Measurements from ENCODE around the gene NRP1. TPM values are rescaled to one million over a fixed set of nuclear protein-coding genes. Genes with fewer than 3 reads are reported as not detected.

Gene NRP1
- polyA plus RNA-seq, 1 of the 3 experiments (the other 2 are of a cell fraction) = 129 TPM

DNA sequence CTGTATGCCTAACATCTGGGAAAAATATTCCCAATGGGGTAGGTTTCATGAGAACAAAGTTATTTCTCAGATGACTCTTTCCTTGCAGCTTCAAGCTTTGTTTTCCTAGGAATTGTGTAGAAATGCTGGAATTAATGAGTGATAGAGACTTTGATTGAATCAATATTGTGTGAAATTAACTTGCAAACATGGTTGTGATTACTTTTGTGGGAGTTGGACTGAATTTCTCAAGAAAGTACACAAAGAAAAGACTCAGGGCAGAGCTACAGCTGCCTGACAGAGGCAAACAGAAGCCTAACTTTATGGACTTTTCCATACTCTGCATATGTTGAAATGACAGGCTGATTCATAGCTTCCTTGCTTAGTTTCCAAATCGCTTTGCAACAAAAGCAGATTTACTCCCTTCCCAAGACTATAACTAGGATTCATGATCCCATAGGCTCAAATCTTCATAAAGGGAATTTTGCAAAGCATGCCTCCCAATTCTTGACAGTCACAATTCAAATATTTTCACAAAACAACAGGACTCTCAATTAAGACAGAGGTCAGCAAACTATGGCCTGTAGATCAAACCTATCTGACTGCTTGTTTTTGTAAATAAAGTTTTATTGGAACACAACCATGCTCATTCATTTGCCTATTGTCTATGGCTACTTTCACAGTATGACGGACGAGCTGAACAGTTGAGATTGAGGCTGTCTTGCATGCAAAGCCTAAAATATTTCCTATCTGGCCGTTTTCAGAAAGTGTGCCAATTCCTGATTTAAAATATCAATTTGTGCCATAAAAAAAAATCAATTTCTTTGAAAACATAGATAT, 27.6 kb downstream of the NRP1 start:
- H3K27ac ChIP-seq (ENCODE audit: low read depth in 2 of 2, low read length in 1 of 2) = peak overlapping the region in 1 of 2 experiments; percentile 37; a peak in 2 of 4 replicates

DNA sequence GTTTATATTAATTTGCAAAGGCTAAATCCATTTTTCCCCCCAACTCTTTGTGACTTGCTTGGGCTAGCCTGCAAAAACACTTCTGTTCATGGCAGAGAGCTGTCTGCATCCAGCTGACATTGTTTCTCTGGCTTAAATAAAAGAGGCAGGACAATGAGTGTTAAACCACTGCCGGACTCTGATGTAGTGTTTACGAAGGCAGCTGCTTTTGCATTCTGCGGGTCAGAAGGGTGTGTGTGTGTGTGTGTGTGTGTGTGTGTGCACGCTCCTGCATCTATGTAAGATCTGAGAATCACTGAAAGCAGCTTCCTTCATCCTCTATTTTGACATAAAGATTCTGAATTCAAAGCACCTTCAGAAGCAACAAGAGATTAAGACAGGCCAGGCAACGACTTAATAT, 28.3 kb downstream of the NRP1 start:
- Histone ChIP-seq H4K20me1 (ENCODE audit: insufficient read depth) (peaks cover 93% of the 10 kb centered on the region), H3K4me3 (ENCODE audit: low read depth in 2 of 2, low read length in 1 of 2) (no peak overlapping the region), H3K79me2 (ENCODE audit: insufficient read depth) (peaks cover 100% of the 10 kb centered on the region), H3K4me2 (no peak overlapping the region), H3F3A (replicated peaks; ENCODE audit: insufficient read depth) (peaks cover 23% of the 10 kb centered on the region), H3K4me1 (ENCODE audit: control insufficient read depth in 1 of 2, insufficient read depth in 2 of 2, low read depth in 1 of 2, low read length in 1 of 2) (peaks cover 5 to 16% of the 10 kb centered on the region in 2 experiments; a peak in 3 of 4 replicates), H3K36me3 (replicated peaks in 1 of 2; ENCODE audit: control insufficient read depth in 1 of 2, insufficient read depth in 2 of 2, low read length in 1 of 2) (peaks cover 7 to 60% of the 10 kb centered on the region in 2 experiments), H3K27me3 (ENCODE audit: insufficient read depth) (no peaks in the 10 kb centered on the region), H3K9ac (no peak overlapping the region), H3K27ac (ENCODE audit: low read depth in 2 of 2, low read length in 1 of 2) (peak overlapping the region in 1 of 2 experiments; percentile 37; a peak in 1 of 4 replicates), H3K9me2 (no peaks in the 10 kb centered on the region), H2AFZ (ENCODE audit: low read depth) (no peak overlapping the region), H3K9me3 (no peaks in the 10 kb centered on the region)
- ChIA-PET POLR2A (no interaction called here), CTCF (interaction anchor here (1.0 to 1.6 kb wide), 5 partner anchors 10 to 1332 kb away, joined by 3 to 6 read pairs (median 4); no protein-coding TSS in a partner anchor)
- TF ChIP-seq EZH2phosphoT487 (IDR thresholded peaks at IDR 0.05; ENCODE audit: borderline replicate concordance, low read depth) = no peak
- DNase-seq = no peak
- 95% methylated on average over 5 of the region's 5 CpGs for WGBS (ENCODE audit: low lambda C conversion rate)

More for the DNA sequence above, 27.6 kb downstream of the NRP1 start:
- ChIA-PET CTCF (interaction anchor here (1.0 to 1.6 kb wide), 5 partner anchors 10 to 1331 kb away, joined by 3 to 6 read pairs (median 4); no protein-coding TSS in a partner anchor), POLR2A (no interaction called here)
- 78% methylated on average over 4 of the region's 4 CpGs for WGBS (ENCODE audit: low lambda C conversion rate)
- Histone ChIP-seq H4K20me1 (ENCODE audit: insufficient read depth) (peaks cover 93% of the 10 kb centered on the region), H3K9me3 (no peaks in the 10 kb centered on the region), H3K27me3 (ENCODE audit: insufficient read depth) (no peaks in the 10 kb centered on the region), H3K4me3 (ENCODE audit: low read depth in 2 of 2, low read length in 1 of 2) (no peak overlapping the region), H3K36me3 (replicated peaks in 1 of 2; ENCODE audit: control insufficient read depth in 1 of 2, insufficient read depth in 2 of 2, low read length in 1 of 2) (peaks cover 5 to 62% of the 10 kb centered on the region in 2 experiments), H3K9me2 (no peaks in the 10 kb centered on the region), H3K4me2 (no peak overlapping the region), H3K79me2 (ENCODE audit: insufficient read depth) (peaks cover 100% of the 10 kb centered on the region), H3K9ac (no peak overlapping the region), H2AFZ (ENCODE audit: low read depth) (no peak overlapping the region), H3F3A (replicated peaks; ENCODE audit: insufficient read depth) (peaks cover 29% of the 10 kb centered on the region), H3K4me1 (ENCODE audit: control insufficient read depth in 1 of 2, insufficient read depth in 2 of 2, low read depth in 1 of 2, low read length in 1 of 2) (peaks cover 7 to 16% of the 10 kb centered on the region in 2 experiments; a peak in 3 of 4 replicates)
- TF ChIP-seq RFX5 (IDR thresholded peaks at IDR 0.05; ENCODE audit: low read length) = no peak
- no peak for TF ChIP-seq POLR2AphosphoS5 (IDR thresholded peaks at IDR 0.05; ENCODE audit: low read depth, low read length)
- TF ChIP-seq NRF1 (IDR thresholded peaks at IDR 0.05; ENCODE audit: low read depth, low read length) = no peak
- TF ChIP-seq FOXJ3 (CRISPR knock-in tag; IDR thresholded peaks at IDR 0.05) = no peak
- TF ChIP-seq MEF2A (IDR thresholded peaks at IDR 0.05; ENCODE audit: borderline replicate concordance, low read depth) = no peak
- TF ChIP-seq USF2 (IDR thresholded peaks at IDR 0.05; ENCODE audit: borderline replicate concordance, low read depth, low read length) = no peak
- TF ChIP-seq GABPA (IDR thresholded peaks at IDR 0.05; ENCODE audit: low read depth) = no peak
- TF ChIP-seq, protein P1, sequence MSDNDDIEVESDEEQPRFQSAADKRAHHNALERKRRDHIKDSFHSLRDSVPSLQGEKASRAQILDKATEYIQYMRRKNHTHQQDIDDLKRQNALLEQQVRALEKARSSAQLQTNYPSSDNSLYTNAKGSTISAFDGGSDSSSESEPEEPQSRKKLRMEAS (IDR thresholded peaks at IDR 0.05; ENCODE audit: low read depth) = no peak
- TF ChIP-seq JUND (IDR thresholded peaks at IDR 0.05) = no peak
- no peak for TF ChIP-seq EZH2phosphoT487 (IDR thresholded peaks at IDR 0.05; ENCODE audit: borderline replicate concordance, low read depth)
- no peak for TF ChIP-seq FOXM1 (IDR thresholded peaks at IDR 0.05; ENCODE audit: low read depth)
- no peak for DNase-seq

Measured in SK-N-SH (cell line).